ENCODE measurements around the gene OR10Z1.

OR10Z1 gene

DNA sequence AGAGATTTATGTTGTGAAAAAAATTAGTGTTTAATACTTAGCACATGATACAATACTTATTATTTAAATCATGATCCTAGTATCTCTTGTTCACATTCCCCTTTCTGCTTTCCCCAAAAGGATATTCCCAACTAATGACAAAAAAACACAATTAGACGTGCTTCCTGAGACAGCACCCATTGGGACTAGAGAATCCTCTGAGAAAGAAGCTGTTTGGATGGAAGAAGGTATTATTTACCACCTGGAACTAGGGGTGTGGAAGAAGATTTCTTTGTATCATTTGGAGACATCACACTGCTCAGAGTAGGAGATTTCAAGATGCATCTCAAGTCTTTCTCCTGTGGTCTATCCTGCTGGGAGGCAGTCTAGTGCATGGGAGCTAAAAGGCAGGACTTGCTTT lies at the start of gene OR10Z1:
Gene OR10Z1, plus strand, starts transcription at position 301 of the 400 bp plus-strand sequence. CDS start 1,171 bp downstream, outside the sequence.
- DNase-seq: no peak

- DNase-seq: no peak
Measured at GRCh38 chr1:158559696-158560095, 45.4 kb upstream of the OR10Z1 start.

DNA sequence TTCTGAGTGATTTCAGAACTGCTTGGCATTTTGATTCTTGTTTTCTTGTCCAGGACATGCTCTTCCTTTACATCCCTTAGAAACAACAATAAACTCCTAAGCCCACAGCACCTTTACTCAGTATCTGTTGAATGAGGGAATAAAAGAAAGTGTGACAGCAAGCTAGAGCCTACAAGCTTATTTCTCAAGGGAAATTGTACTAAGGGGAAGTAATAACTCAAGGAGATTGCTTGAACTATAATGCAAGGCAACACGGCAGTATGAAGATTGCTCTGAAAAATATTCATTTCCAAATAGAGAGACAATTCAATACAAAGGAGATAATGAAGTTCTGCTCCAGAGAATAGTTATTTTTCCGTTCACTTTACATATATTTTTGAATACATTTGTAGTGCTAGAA lies 41.2 kb upstream of the OR10Z1 start:
- no peak for DNase-seq

- DNase-seq: no peak
Measured at GRCh38 chr1:158564608-158565007, 40.5 kb upstream of the OR10Z1 start.

DNA sequence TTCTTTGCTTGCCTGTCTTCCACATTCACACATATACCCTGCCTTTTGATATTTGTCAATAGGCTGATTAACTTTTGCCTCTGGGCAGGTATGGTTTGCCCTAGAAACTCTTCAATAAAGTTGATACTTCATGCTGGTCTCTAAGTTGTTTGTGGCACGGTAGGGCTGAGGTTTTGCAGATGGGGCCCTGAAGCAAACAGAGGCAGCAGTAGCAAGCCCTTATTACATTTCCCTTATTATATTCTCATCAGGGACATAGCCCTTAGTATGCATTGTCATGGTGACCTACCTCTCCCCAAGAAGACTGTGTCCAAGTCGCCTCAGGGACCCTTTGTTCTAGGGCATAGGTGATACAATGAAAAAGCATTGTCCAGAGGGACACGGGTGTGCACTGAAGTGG lies 34.6 kb upstream of the OR10Z1 start, which contains the start of gene OR6P1:
Gene OR6P1, minus strand, starts transcription at position 101 of the 400 bp plus-strand sequence. CDS start 6,976 bp downstream, outside the sequence.
- DNase-seq: no peak

- no peak for DNase-seq
Measured at GRCh38 chr1:158572226-158572625, 32.8 kb upstream of the OR10Z1 start.

DNA sequence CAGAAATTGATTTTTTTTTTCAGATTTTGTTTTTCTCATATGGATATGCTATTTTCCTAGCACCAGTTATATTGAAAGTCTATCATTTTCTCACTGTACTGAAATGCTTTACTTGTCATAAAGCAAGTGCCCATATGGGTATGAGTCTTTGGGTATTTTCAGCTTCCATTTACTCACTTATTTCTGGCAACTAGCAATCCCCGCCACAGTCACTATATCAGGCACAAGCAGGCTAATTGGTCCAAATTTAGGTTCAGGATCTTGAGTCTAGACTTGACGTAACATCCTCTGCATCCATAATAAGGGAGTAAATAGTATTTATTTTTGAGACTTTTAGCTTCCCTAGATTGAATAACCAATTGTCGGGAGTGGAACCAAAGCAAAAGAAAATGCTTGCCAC lies 27.5 kb upstream of the OR10Z1 start:
- no peak for DNase-seq

GRCh38 chr1:158579733-158580132 lies 25.3 kb upstream of the OR10Z1 start, which contains the start of gene OR10X1:
Gene OR10X1 (minus strand): TSS chr1:158579899. CDS start chr1:158579899, 0 bp downstream.
- no peak for DNase-seq

DNA sequence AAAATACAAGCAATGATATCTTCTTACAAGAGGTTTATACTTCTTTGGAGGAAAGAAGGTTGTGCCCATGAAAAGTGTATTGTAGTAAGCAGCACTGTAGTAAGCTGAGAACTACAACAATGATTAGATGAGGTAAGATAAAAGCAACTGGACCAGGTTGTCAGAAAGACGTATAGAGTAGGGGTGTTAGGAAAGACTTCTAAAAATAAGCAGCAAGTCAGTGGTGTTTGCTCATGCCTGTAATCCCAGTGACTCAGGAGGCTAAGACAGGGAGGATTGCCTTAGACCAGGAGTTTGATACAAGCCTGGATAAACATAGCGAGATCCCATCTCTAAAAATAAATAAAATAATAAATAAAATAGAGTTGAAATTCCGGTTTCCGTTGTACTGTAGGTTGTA lies 21.1 kb upstream of the OR10Z1 start:
- DNase-seq: no peak

DNA sequence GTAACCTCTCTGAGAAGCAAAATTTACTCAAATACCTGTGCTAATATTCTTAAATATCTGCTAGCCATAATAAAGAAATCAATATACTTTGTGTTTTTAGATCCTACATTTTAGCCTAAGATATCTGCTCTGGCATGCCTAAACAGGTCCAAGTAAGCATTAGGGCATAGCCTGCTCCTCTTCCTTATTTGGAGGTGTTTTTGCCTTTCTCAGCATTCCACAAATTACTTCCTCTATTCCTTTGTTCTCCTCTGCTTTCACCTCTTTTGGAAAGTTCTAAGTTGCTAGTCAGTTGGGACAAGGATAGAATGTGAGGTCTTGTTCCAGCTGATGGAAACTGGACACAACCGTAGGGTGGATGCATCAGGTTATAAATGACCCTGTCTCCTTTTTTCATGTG lies 18.1 kb upstream of the OR10Z1 start:
- no peak for DNase-seq

GRCh38 chr1:158600735-158601134 lies 4.3 kb upstream of the OR10Z1 start:
- no peak for DNase-seq

DNA sequence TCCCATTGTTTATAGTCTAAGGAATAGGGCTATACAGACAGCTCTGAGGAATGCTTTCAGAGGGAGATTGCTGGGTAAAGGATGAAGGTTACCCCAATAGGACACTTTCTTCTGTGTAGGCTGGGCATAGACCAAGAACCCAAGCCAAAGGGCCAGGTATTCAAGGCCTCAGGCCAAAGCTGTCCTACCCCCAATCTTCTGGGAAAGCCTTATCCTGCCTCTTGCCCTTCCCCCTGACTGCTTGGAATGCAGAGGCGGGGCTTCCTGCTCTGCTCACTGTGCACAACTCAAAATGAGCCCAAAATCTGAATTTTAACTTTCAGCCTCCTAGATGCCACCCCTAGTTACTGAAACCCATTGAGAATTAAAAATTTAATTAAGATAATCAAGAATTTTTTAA lies 2.2 kb downstream of the OR10Z1 start:
- DNase-seq: no peak

DNA sequence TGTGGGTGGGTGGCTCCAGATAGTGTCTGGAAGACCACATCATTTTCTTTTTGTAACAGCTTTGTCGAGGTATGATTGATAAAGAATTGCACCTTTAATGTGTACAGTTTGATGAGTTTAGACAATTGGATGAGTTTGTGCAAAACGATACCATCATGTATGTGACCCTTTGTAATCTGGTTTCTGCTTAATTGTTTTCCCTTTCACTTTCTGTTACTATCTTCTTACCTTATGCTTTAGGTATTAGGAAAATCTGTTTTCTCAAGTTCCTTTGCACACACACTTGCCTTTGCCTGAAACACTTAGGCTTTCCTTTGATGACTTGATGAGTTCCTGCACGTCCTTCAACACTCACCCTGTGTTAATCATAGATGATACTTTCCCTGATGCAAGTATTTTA lies 6.8 kb downstream of the OR10Z1 start:
- DNase-seq: no peak

DNA sequence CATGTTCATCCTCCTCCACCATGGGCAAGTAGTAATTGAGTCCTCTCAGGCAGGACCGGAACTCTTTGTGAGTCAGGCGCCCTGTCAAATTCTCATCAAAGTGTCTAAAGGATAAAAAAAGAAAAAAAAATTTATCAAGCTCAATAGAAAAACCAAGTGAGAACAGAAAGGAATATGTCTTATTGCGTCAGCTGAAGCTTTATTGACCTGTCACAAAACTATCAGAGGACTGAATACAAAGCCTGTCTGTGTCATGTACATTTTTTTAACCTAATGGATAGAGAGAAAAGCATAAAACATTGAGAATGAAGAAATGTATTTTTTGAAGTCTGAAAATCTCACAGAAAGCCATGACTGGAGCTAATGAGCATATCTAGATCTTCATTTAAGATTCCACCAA lies 8.7 kb downstream of the OR10Z1 start:
- DNase-seq: no peak

GRCh38 chr1:158638146-158638545 lies 33.1 kb downstream of the OR10Z1 start:
- DNase-seq: no peak

- DNase-seq: no peak
Measured at GRCh38 chr1:158638904-158639303, 33.8 kb downstream of the OR10Z1 start.

DNA sequence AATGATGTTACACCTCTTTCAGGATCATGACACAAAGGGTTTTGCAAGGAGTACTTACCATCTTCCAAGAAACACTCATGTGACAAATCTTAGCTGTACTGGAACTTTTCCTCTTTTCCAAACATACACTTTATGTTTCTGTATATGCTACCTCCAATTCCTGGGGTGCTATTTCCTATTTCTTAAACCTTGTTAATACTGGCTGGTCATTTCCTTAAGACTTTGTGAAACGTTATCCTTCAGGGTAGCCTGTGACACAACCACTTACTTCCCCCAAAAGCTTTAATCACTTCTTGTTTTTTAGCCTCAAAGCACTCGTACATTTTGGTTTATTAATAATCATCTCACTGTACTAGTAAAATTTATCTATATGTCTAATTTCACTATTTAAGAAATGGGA lies 39.4 kb downstream of the OR10Z1 start:
- no peak for DNase-seq

DNA sequence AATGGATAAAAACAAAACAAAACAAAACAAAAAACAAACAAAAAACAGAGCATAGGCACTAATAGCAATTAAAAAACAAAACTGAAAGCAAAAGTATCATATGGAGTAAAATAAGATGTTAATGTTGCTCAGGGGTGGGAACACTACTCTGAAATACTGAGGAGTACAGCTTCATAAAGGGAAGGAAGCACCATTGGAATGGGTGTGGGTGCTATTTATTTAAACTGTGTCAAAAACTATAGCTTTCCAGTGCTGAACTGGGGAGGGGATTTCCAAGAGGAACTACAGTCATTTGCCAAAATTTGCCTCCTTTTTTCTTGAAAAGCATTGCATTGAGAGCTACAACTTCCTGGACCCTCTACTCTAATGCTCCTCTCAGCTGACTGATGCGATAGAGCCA lies 41.4 kb downstream of the OR10Z1 start:
- no peak for DNase-seq

DNA sequence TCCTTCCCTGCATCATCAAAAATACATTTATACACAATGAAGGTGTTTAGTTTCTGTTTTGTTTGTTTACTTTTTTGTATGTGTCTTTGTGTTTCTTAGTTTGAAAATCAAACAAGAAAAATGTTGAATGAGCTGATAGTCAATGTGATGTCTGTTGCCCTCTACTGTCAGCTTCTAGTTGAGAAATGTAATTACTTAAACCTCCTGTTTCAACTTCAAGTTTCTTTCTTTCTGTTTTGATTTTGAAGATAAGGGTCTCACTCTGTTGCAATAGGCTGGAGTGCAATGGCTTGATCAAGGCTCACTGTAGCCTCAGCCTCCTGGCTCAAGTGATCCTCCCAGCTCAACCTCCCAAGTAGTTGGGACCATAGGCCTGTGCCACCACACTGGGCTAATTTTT lies 44.0 kb downstream of the OR10Z1 start:
- no peak for DNase-seq

DNA sequence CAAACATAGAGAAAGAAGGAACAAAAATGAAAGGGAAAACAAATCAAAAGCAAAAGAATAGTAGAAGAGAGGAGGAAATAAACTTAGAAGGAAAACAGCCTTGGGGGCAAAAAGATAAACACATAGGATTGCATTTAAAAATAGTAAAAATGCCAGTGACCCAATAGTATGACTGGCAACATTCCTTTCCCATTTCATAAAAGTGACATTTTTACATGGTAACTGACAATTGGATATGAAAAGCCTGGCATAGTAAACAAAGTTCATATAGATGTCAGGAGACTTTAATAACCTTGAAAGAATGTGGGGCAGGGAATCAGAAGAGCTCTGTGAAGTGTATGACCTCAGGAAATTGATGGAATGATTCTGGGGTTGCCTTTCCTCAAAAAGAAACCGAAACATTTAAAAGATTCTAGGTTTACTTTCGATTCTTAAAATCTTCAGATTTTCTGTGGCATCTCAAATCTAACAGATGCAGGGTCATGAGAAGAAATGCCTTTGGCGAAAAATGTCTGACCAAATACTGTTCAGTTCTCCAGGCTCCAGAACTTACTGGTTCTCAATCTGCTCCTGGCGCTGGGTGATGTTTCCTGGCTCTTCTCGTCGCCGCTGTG lies 47.8 kb downstream of the OR10Z1 start:
- no peak for DNase-seq

DNA sequence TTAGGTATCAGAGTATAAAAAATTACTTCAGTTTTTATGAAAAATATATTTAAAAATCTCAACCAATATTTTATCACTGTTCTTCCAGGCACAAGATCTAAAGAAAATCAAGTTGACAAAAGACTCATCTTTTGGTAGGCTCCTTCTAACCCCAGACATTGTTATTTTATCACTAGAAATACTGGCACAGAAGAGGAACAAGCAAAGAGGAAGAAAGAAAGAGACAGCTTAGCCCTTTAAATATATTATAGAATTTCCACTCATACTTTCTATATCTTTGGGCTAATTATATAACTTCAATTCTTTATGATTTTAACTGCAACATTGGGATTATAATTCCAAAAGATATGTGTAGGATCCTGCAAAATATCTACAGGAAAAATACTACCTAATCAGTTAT lies 49.0 kb downstream of the OR10Z1 start:
- DNase-seq: no peak

DNA sequence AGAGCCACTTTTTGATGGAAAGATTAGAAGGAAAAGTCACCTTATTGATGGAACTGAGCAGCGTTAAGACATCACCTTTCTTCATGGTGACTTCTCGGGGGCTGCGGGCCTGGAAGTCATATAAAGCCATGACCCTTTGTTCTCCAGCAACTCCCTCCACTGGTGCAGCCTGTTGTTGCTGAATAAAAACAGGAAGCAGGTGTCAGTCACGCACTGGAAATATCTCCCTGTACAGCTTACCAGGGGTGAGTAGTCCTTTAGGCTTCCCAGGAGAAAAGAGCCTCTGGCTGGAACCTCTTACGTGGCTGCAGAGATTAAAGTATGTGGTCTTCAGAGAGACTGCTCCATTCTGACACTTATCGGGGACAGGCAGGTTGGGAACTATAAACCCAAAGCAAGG lies 49.5 kb downstream of the OR10Z1 start:
- DNase-seq: no peak
